ENCODE data around the gene TFAM.

DNA sequence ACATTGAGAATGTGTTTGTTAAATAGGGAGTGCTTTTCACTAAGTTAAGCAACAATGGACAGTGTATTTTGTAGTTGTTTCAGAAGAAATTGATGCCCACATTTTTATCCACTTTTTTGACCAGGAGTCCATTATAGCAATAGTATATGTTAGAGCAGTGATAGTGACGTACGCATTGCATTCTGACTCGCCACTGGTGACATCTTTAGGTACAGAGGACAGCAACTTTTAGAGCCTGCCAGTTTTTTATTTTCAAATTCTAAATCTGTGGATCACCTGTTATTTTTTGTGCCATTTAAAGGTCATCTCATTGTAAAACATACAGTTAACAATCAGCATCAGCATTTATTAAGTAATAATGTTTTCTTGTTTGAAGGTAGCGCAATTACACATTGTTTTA is 49.0 kb upstream of the TFAM start:
- TF ChIP-seq, protein P1, sequence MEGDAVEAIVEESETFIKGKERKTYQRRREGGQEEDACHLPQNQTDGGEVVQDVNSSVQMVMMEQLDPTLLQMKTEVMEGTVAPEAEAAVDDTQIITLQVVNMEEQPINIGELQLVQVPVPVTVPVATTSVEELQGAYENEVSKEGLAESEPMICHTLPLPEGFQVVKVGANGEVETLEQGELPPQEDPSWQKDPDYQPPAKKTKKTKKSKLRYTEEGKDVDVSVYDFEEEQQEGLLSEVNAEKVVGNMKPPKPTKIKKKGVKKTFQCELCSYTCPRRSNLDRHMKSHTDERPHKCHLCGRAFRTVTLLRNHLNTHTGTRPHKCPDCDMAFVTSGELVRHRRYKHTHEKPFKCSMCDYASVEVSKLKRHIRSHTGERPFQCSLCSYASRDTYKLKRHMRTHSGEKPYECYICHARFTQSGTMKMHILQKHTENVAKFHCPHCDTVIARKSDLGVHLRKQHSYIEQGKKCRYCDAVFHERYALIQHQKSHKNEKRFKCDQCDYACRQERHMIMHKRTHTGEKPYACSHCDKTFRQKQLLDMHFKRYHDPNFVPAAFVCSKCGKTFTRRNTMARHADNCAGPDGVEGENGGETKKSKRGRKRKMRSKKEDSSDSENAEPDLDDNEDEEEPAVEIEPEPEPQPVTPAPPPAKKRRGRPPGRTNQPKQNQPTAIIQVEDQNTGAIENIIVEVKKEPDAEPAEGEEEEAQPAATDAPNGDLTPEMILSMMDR (IDR thresholded peaks at IDR 0.05; ENCODE audit: low read depth, low read length), result no peak
- no peak for TF ChIP-seq EZH2phosphoT487 (IDR thresholded peaks at IDR 0.05; ENCODE audit: low read depth)

Data from OCI-LY3 (cell line).